NB4 (cell line): ENCODE data around the gene JAM3.

ENCODE experiments used
- MAX ChIP-seq: IDR thresholded peaks from 2 replicates; pipeline ENCODE4 v1.6.1; 2011; ENCODE audit warnings: low read depth, low read length
- MYC ChIP-seq: IDR thresholded peaks from 2 replicates; pipeline ENCODE4 v1.6.1; 2011; ENCODE audit warnings: low read depth, low read length
- POLR2A ChIP-seq: IDR thresholded peaks from 2 replicates; pipeline ENCODE4 v1.6.1; 2011; ENCODE audit warnings: mild to moderate bottlenecking; ENCODE audit not compliant: insufficient read length; ENCODE audit errors: extremely low read depth
- TF ChIP-seq, protein P1 (sequence below): IDR thresholded peaks from one replicate; pipeline ENCODE4 v1.5.1; 2012; ENCODE audit warnings: low read depth, low read length

GRCh38 chr11:134142536-134142935, 73.7 kb downstream of the JAM3 start:
- TF ChIP-seq MAX (no peak), POLR2A (no peak), MYC (no peak)
- TF ChIP-seq, protein P1, sequence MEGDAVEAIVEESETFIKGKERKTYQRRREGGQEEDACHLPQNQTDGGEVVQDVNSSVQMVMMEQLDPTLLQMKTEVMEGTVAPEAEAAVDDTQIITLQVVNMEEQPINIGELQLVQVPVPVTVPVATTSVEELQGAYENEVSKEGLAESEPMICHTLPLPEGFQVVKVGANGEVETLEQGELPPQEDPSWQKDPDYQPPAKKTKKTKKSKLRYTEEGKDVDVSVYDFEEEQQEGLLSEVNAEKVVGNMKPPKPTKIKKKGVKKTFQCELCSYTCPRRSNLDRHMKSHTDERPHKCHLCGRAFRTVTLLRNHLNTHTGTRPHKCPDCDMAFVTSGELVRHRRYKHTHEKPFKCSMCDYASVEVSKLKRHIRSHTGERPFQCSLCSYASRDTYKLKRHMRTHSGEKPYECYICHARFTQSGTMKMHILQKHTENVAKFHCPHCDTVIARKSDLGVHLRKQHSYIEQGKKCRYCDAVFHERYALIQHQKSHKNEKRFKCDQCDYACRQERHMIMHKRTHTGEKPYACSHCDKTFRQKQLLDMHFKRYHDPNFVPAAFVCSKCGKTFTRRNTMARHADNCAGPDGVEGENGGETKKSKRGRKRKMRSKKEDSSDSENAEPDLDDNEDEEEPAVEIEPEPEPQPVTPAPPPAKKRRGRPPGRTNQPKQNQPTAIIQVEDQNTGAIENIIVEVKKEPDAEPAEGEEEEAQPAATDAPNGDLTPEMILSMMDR, result no peak
